Rectal smooth muscle tissue (tissue), 1 donor: ENCODE data around the gene CALM3.
A peak's percentile ranks its signal among the peaks of the same experiment; 100 is the strongest.
"Not testable (repeated sequence)": the region's sequence is repeated elsewhere in the genome, so short reads cannot be mapped to it uniquely, and the experiment has no call there.

Experiments
- H3K27ac ChIP-seq: one replicate; pipeline ENCODE4 v1.7.0; 2013; ENCODE audit warnings: low read depth, low read length, inconsistent platforms
- H3K27me3 ChIP-seq: one replicate; pipeline ENCODE4 v1.7.0; 2013; ENCODE audit warnings: low read length; ENCODE audit not compliant: control insufficient read depth, insufficient read depth
- H3K36me3 ChIP-seq: one replicate; pipeline ENCODE4 v1.7.0; 2013; ENCODE audit warnings: low read length; ENCODE audit not compliant: control insufficient read depth, insufficient read depth
- H3K4me1 ChIP-seq: one replicate; pipeline ENCODE4 v1.7.0; 2013; ENCODE audit warnings: low read length; ENCODE audit not compliant: control insufficient read depth, insufficient read depth
- H3K4me3 ChIP-seq: one replicate; pipeline ENCODE4 v1.7.0; 2013; ENCODE audit warnings: low read length
- H3K9ac ChIP-seq: one replicate; pipeline ENCODE4 v1.7.0; 2013; ENCODE audit warnings: low read length

Gene CALM3

GRCh38 chr19:46622118-46622446 lies 21.0 kb downstream of the CALM3 start:
- Histone ChIP-seq H3K27ac (no peak overlapping the region), H3K4me3 (no peak overlapping the region), H3K27me3 (no peaks in the 10 kb centered on the region), H3K9ac (no peak overlapping the region), H3K36me3 (no peaks in the 10 kb centered on the region), H3K4me1 (peaks cover 32% of the 10 kb centered on the region)

DNA sequence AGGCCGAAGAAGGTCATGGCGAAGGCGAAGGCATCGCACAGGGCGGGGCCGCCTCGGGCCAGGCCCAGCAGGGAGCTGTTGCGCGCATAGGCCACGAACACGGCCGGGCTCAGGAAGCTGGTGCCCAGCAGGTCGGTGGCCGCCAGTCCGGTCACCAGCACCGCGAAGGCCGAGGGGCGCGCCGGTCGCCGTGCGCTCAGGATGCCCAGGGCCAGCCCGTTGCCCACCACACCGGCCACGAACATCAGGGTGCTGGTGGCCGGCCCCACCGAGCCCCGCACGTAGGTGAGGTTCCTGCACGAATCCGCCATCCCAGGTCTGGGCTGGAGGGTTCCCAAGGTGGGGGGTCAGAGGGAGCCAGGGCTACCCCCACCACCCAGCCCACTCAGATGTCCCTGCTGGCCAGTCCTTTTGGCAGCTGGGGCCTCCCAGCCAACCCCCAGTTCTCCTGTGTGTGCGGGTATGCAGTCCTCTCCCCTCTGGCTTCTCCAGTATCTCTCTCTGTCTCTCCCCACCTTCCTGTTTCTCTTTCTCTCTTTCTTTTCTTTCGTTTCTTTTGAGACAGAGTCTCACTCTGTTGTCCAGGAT lies 22.9 kb downstream of the CALM3 start:
- Histone ChIP-seq H3K36me3 (no peaks in the 10 kb centered on the region), H3K27me3 (no peaks in the 10 kb centered on the region), H3K27ac (no peak overlapping the region), H3K9ac (no peak overlapping the region), H3K4me3 (no peak overlapping the region), H3K4me1 (peaks cover 29% of the 10 kb centered on the region)

DNA sequence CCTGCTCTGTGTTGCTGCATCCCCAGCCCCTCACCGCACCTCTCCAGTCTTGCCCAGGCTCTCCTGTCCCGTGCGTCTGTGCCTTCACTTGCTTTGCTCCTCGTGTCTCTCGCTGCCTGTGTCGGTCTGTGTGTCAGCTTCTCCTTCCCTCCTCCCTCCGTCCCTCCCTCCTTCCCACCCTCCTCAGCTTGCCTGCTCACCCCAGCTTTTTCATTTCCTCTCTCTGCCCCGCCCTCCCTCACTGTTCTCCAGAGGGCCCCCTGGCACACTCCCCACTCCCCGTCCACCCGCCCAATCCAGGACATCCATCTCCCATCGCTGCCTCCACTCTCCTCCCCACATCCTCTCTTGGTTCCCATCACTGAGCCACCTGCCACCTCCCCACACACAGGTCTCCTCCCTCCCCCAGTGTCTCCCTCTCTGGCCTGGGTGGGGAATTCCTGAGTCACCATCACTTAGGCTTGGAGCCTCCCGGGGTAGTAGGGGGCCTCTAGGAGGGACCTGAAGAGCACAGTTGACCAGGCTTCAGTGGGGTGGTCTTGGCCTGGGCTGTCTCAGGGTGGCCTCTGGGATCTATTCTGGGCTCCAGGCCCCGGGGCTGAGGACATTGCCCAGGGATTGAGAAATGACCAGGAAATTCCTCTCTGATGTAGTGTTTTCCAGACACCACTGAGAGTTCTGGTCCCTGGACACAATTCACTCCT lies 24.0 kb downstream of the CALM3 start, which contains the start of gene PTGIR:
Gene PTGIR (minus strand): TSS at position 132 of the 704 bp plus-strand sequence. CDS start 864 bp downstream, outside the sequence.
- H3K27me3 ChIP-seq: no peaks in the 10 kb centered on the region
- peaks cover 24% of the 10 kb centered on the region for H3K4me1 ChIP-seq
- no peak within 1 kb of the TSS for H3K4me3 ChIP-seq
- no peaks in the 10 kb centered on the region for H3K36me3 ChIP-seq
- H3K27ac ChIP-seq: peak within 1 kb of the TSS; percentile 75
- H3K9ac ChIP-seq: no peak within 1 kb of the TSS

- H3K4me1 ChIP-seq: peaks cover 18% of the 10 kb centered on the region
- no peaks in the 10 kb centered on the region for H3K36me3 ChIP-seq
- no peaks in the 10 kb centered on the region for H3K27me3 ChIP-seq
- H3K27ac ChIP-seq: peak overlapping the region; percentile 75
- no peak overlapping the region for H3K4me3 ChIP-seq
- H3K9ac ChIP-seq: no peak overlapping the region
Measured at GRCh38 chr19:46625731-46626130, 24.6 kb downstream of the CALM3 start.

GRCh38 chr19:46626446-46626845 lies 25.3 kb downstream of the CALM3 start:
- no peaks in the 10 kb centered on the region for H3K36me3 ChIP-seq
- no peak overlapping the region for H3K27ac ChIP-seq
- no peak overlapping the region for H3K9ac ChIP-seq
- H3K4me1 ChIP-seq: peaks cover 10% of the 10 kb centered on the region
- H3K27me3 ChIP-seq: no peaks in the 10 kb centered on the region
- no peak overlapping the region for H3K4me3 ChIP-seq

GRCh38 chr19:46628970-46629369 lies 27.8 kb downstream of the CALM3 start:
- not testable (repeated sequence) for H3K9ac ChIP-seq, H3K27ac ChIP-seq

GRCh38 chr19:46629546-46630025 lies 28.5 kb downstream of the CALM3 start:
- H3K36me3 ChIP-seq: no peaks in the 10 kb centered on the region
- H3K27me3 ChIP-seq: peaks cover 7% of the 10 kb centered on the region
- H3K27ac ChIP-seq: no peak overlapping the region
- H3K9ac ChIP-seq: no peak overlapping the region
- H3K4me3 ChIP-seq: no peak overlapping the region
- peaks cover 4% of the 10 kb centered on the region for H3K4me1 ChIP-seq

More at GRCh38 chr19:46628970-46629369, 27.8 kb downstream of the CALM3 start:
- H3K4me1 ChIP-seq, H3K27me3 ChIP-seq, H3K4me3 ChIP-seq, H3K36me3 ChIP-seq: not testable (repeated sequence)

- Histone ChIP-seq H3K27ac (no peak overlapping the region), H3K4me3 (no peak overlapping the region), H3K36me3 (no peaks in the 10 kb centered on the region), H3K27me3 (peaks cover 7% of the 10 kb centered on the region), H3K9ac (no peak overlapping the region), H3K4me1 (no peaks in the 10 kb centered on the region)
Measured at GRCh38 chr19:46630586-46631205, 29.6 kb downstream of the CALM3 start.

DNA sequence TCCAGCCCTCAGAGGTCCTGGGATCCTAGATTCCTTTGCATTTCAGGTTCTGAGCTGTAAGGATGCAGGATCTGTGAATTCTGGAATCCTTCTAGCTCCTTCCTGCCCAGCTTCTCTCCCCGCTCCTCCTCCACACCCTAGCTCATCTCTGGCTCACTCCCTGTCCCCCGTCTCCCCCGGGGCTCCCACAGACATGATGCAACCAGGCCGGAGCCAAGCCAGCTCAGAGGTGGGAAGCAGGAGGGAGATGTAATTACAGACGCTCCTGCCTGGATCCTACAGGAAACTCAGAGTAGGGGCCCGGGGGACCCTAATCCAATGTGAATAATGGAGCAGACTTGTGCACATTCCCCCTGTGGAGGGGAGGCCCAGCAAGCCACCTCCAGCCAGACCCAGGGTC lies 30.4 kb downstream of the CALM3 start:
- Histone ChIP-seq H3K9ac (no peak overlapping the region), H3K4me1 (no peaks in the 10 kb centered on the region), H3K4me3 (no peak overlapping the region), H3K27me3 (peaks cover 7% of the 10 kb centered on the region), H3K36me3 (no peaks in the 10 kb centered on the region), H3K27ac (no peak overlapping the region)

- H3K4me1 ChIP-seq: no peaks in the 10 kb centered on the region
- no peaks in the 10 kb centered on the region for H3K36me3 ChIP-seq
- no peak overlapping the region for H3K27ac ChIP-seq
- peaks cover 7% of the 10 kb centered on the region for H3K27me3 ChIP-seq
- no peak overlapping the region for H3K9ac ChIP-seq
- no peak overlapping the region for H3K4me3 ChIP-seq
Measured at GRCh38 chr19:46633130-46633529, 32.0 kb downstream of the CALM3 start.

DNA sequence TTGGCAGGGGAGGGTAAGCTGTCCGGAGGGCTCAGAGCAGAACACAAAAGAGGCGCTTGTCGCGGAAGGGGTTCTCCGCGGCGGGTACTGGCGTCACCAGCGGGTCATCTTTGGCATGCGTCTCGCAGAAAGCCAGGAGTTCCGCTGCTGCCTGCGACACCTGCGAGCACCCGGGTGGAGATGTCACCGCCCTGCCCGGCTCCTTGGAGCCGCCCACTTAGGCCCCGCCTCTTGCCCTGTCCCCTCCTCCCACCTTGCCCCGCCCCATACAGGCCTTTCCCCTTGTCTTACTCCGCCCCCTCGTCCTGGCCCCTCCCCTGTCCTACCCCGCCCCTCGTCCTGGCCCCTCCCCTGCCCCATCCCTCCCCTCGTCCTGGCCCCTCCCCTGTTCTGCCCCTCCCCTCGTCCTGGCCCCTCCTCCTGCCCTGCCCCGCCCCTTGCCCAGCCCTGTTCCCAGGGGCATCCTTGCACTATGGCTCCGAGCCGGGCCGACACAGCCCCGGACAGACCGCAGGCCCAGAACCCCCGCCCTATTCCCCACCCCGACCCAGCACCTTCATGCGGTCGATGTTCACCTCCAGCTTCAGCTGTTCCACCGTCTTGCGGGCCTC lies 33.0 kb downstream of the CALM3 start:
- Histone ChIP-seq H3K27me3 (peaks cover 7% of the 10 kb centered on the region), H3K9ac (no peak overlapping the region)

GRCh38 chr19:46634656-46635218 lies 33.6 kb downstream of the CALM3 start:
- no peak overlapping the region for H3K27ac ChIP-seq
- peaks cover 4% of the 10 kb centered on the region for H3K4me1 ChIP-seq
- H3K36me3 ChIP-seq: no peaks in the 10 kb centered on the region
- H3K27me3 ChIP-seq: peaks cover 7% of the 10 kb centered on the region
- H3K9ac ChIP-seq: no peak overlapping the region
- H3K4me3 ChIP-seq: no peak overlapping the region

More for the DNA sequence above, 33.0 kb downstream of the CALM3 start:
- Histone ChIP-seq H3K36me3 (no peaks in the 10 kb centered on the region), H3K27ac (no peak overlapping the region), H3K4me3 (peak overlapping the region; percentile 65), H3K4me1 (peaks cover 2% of the 10 kb centered on the region)
